HCT116 (cell line): ENCODE measurements around the gene CES3. TPM values are rescaled to one million over a fixed set of nuclear protein-coding genes. Genes with fewer than 3 reads are reported as not detected.

Experiments used
- ATAC-seq: fragments of 200-7000 bp; cut with Tn5 transposase; 2 replicates; pipeline ENCODE4 v1.9.1; 2020; ENCODE audit warnings: mild to moderate bottlenecking, moderate library complexity
- BruUV-seq: library from RNA; stranded (reverse); fragments of 400-500 nt; replicated peaks from 2 replicates; lab custom pipeline; 2021; lab: Mats Ljungman, UMichigan
- CTCF ChIA-PET: fragments of 300-600 bp; sonication (Branson Sonifier 250); formaldehyde crosslinking; loops from one replicate; lab custom pipeline; 2021; ENCODE audit warnings: antibody characterized with exemption; lab: Charles Lee
- POLR2A ChIA-PET: fragments of 300-600, 350-600 bp; sonication (Branson Sonifier 250); formaldehyde crosslinking; loops from one replicate; lab custom pipeline; 2021; ENCODE audit warnings: antibody characterized with exemption; lab: Charles Lee
- RAD21 ChIA-PET, 2 experiments: fragments of 300-600 bp; sonication (Branson Sonifier 250); formaldehyde crosslinking; loops; one replicate each; lab custom pipeline; 2023; ENCODE audit warnings: low total read pairs in 2 of 2; ENCODE audit not compliant: uncharacterized antibody in 2 of 2, unreplicated experiment in 2 of 2, low non-redundant PET in 1 of 2; lab: Charles Lee
- DNase-seq: peaks from one replicate; pipeline ENCODE4 v3.0.0-alpha.2; 2010; ENCODE audit warnings: low read depth, low spot score
- H2AFZ ChIP-seq: fragments of 200-600 bp; shearing (Covaris generic), sonication (generic); 2 replicates; pipeline ENCODE4 v1.6.1; 2017; ENCODE audit warnings: low read depth, mixed run types, mixed read lengths, antibody characterized with exemption, low read length; ENCODE audit not compliant: poor library complexity, severe bottlenecking
- H3K27ac ChIP-seq: 2 replicates; pipeline ENCODE4 v1.5.1; 2012; ENCODE audit warnings: low read depth, low read length
- H3K27me3 ChIP-seq: fragments of 200-600 bp; sonication (generic); 2 replicates; pipeline ENCODE4 v1.6.1; 2016; ENCODE audit warnings: mixed run types, low read length, mixed read lengths; ENCODE audit not compliant: insufficient read depth
- H3K36me3 ChIP-seq, 2 experiments: fragments of 200-500 bp in 1 of 2; fragments of 200-600 bp in 1 of 2; sonication (Bioruptor generic) in 1 of 2; sonication (generic) in 1 of 2; 2 replicates each; pipeline versions ENCODE4 v1.5.1 to v1.6.1; 2014 to 2016; ENCODE audit warnings: low read length in 2 of 2, inconsistent platforms in 1 of 2, mixed read lengths in 1 of 2, mixed run types in 1 of 2; ENCODE audit not compliant: insufficient read depth in 2 of 2, control insufficient read depth in 1 of 2
- H3K4me1 ChIP-seq, 2 experiments: fragments of 200-600 bp in 1 of 2; sonication (generic) in 1 of 2; 2 replicates each; pipeline versions ENCODE4 v1.5.1 to v1.6.1; 2012 to 2017; ENCODE audit warnings: low read length in 2 of 2, inconsistent platforms in 1 of 2, mild to moderate bottlenecking in 1 of 2, mixed read lengths in 1 of 2, mixed run types in 1 of 2, moderate library complexity in 1 of 2; ENCODE audit not compliant: insufficient read depth in 2 of 2, control insufficient read depth in 1 of 2
- H3K4me2 ChIP-seq: fragments of 200-600 bp; sonication (generic); 2 replicates; pipeline ENCODE4 v1.6.1; 2017; ENCODE audit warnings: mixed run types, low read length, mixed read lengths
- H3K4me3 ChIP-seq, 2 experiments: fragments of 200-600 bp in 1 of 2; sonication (generic) in 1 of 2; replicated peaks in 1 of 2; 2 replicates each; pipeline ENCODE4 v1.5.1; 2011 to 2016; ENCODE audit warnings: low read length in 2 of 2, control low read depth in 1 of 2, low read depth in 1 of 2, mild to moderate bottlenecking in 1 of 2, mixed read lengths in 1 of 2, mixed run types in 1 of 2
- H3K79me2 ChIP-seq: fragments of 200-600 bp; sonication (generic); 2 replicates; pipeline ENCODE4 v1.6.1; 2017; ENCODE audit warnings: mild to moderate bottlenecking, mixed run types, low read length, moderate library complexity, mixed read lengths; ENCODE audit not compliant: insufficient read depth
- H3K9ac ChIP-seq: fragments of 200-600 bp; sonication (generic); 2 replicates; pipeline ENCODE4 v1.6.1; 2016; ENCODE audit warnings: low read length, mixed read lengths
- H3K9me2 ChIP-seq: fragments of 200-600 bp; sonication (generic), shearing (Covaris generic); 2 replicates; pipeline ENCODE4 v1.6.1; 2017; ENCODE audit warnings: mixed run types, mild to moderate bottlenecking, moderate library complexity; ENCODE audit not compliant: insufficient read depth
- H3K9me3 ChIP-seq, 2 experiments: fragments of 200-500 bp in 1 of 2; fragments of 200-600 bp in 1 of 2; sonication (Bioruptor generic) in 1 of 2; sonication (generic) in 1 of 2; 2 replicates each; pipeline ENCODE4 v1.6.1; 2014 to 2017; ENCODE audit warnings: low read length in 2 of 2, mixed read lengths in 2 of 2, inconsistent platforms in 1 of 2, low read depth in 1 of 2, mild to moderate bottlenecking in 1 of 2, mixed run types in 1 of 2, moderate library complexity in 1 of 2; ENCODE audit not compliant: control insufficient read depth in 1 of 2, insufficient read depth in 1 of 2
- H4K20me1 ChIP-seq: fragments of 200-600 bp; sonication (generic), shearing (Covaris generic); 2 replicates; pipeline ENCODE4 v1.6.1; 2017; ENCODE audit warnings: mixed run types, mild to moderate bottlenecking, moderate library complexity; ENCODE audit not compliant: insufficient read depth
- JUND ChIP-seq: IDR thresholded peaks from 2 replicates; pipeline ENCODE4 v1.6.1; 2012
- POLR2A ChIP-seq: IDR thresholded peaks from 2 replicates; pipeline ENCODE4 v1.7.0; 2011; ENCODE audit warnings: borderline replicate concordance; ENCODE audit not compliant: insufficient read depth, insufficient read length; ENCODE audit errors: extremely low read depth
- SP1 ChIP-seq: IDR thresholded peaks from 2 replicates; pipeline ENCODE4 v1.6.1; 2012; ENCODE audit warnings: low read depth
- TCF7L2 ChIP-seq: IDR thresholded peaks from 2 replicates; pipeline ENCODE4 v1.7.0; 2011; ENCODE audit warnings: borderline replicate concordance, inconsistent platforms; ENCODE audit not compliant: insufficient read depth, insufficient read length; ENCODE audit errors: extremely low read depth
- ZBTB33 ChIP-seq: IDR thresholded peaks from 2 replicates; pipeline ENCODE4 v1.6.1; 2011; ENCODE audit warnings: mild to moderate bottlenecking, low read length, moderate library complexity; ENCODE audit not compliant: insufficient replicate concordance; ENCODE audit errors: extremely low read depth
- intact Hi-C: fragments of 100-400 bp; cut with micrococcal nuclease; formaldehyde crosslinking; loops from 2 replicates; pipeline ENCODE4 v1.10.0; 2022
- total RNA-seq: library from RNA; stranded (reverse); gene quantifications from one replicate; pipeline ENCODE4 v1.2.1, GENCODE V29; 2021; ENCODE audit not compliant: unreplicated experiment
- TF ChIP-seq, protein P1 (sequence below): IDR thresholded peaks from 2 replicates; pipeline ENCODE4 v1.6.1; 2012

Gene CES3
- total RNA-seq, 1 experiment from 2014 or later, result 10.8 TPM

- Histone ChIP-seq H3K9ac (no peak overlapping the region), H3K4me2 (no peak overlapping the region), H3K79me2 (no peaks in the 10 kb centered on the region), H4K20me1 (no peaks in the 10 kb centered on the region), H3K27ac (no peak overlapping the region), H3K4me3 (no peak overlapping the region), H3K9me3 (no peaks in the 10 kb centered on the region), H3K27me3 (no peaks in the 10 kb centered on the region), H3K9me2 (no peaks in the 10 kb centered on the region), H3K4me1 (no peaks in the 10 kb centered on the region), H2AFZ (no peak overlapping the region), H3K36me3 (no peaks in the 10 kb centered on the region)
- CTCF ChIA-PET, result interaction anchor here (1.1 to 1.2 kb wide), 2 partner anchors 8 to 23 kb away, joined by 4 to 5 read pairs; no protein-coding TSS in a partner anchor
- POLR2A ChIA-PET, result no interaction called here
- RAD21 ChIA-PET, result no interaction called here
- no peak for DNase-seq
- BruUV-seq, result no TSS peak
- no peak for ATAC-seq
- intact Hi-C loops, result no loop called here
- TF ChIP-seq, protein P1, sequence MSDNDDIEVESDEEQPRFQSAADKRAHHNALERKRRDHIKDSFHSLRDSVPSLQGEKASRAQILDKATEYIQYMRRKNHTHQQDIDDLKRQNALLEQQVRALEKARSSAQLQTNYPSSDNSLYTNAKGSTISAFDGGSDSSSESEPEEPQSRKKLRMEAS, result no peak
- TF ChIP-seq SP1, result no peak
- TF ChIP-seq POLR2A, result no peak
- no peak for TF ChIP-seq TCF7L2
- TF ChIP-seq ZBTB33, result no peak
- TF ChIP-seq JUND, result no peak
These were observed 42.7 kb upstream of the CES3 start for GRCh38 chr16:66918355-66918754.
